Right cardiac atrium (tissue), 5 donors: ENCODE data around the gene ENTPD8. TPM values are rescaled to one million over a fixed set of nuclear protein-coding genes. Genes with fewer than 3 reads are reported as not detected.

Experiments used
- ATAC-seq, 2 donors: fragments of 200-7000 bp; cut with Tn5 transposase; one replicate each; pipeline versions ENCODE4 v1.8.0 to v1.9.1; 2020; ENCODE audit warnings: moderate library complexity in 2 of 2, mild to moderate bottlenecking in 1 of 2
- DNase-seq, 3 donors: peaks; one replicate each; pipeline ENCODE4 v3.0.0-alpha.2; 2020
- H3K27ac ChIP-seq: one replicate; pipeline ENCODE4 v1.5.1; 2013; ENCODE audit warnings: mild to moderate bottlenecking, low read length, control low read depth, moderate library complexity
- H3K27me3 ChIP-seq: one replicate; pipeline ENCODE4 v1.6.1; 2013; ENCODE audit not compliant: control insufficient read depth, insufficient read depth
- H3K4me1 ChIP-seq: one replicate; pipeline ENCODE4 v1.6.1; 2013; ENCODE audit warnings: low read length; ENCODE audit not compliant: control insufficient read depth, insufficient read depth
- H3K4me3 ChIP-seq: one replicate; pipeline ENCODE4 v1.5.1; 2013; ENCODE audit warnings: low read length, control low read depth
- H3K9me3 ChIP-seq: one replicate; pipeline ENCODE4 v1.6.1; 2013; ENCODE audit warnings: low read length; ENCODE audit not compliant: control insufficient read depth
- WGBS: extraction: QIAGEN DNeasy Blood & Tissue Kit; methylation state at CpG from one replicate; pipeline ENCODE4 v1.1.7; 2013; 5-methylcytosine and 5-hydroxymethylcytosine counted together
- intact Hi-C, 4 donors: fragments of 100-400 bp; cut with DNase I; formaldehyde crosslinking; loops; one replicate each; pipeline versions ENCODE4 v1.11.0 to v1.14.0; 2022 to 2023
- polyA plus RNA-seq: library from polyadenylated mRNA; stranded (reverse); fragments of 200-250 nt; gene quantifications from one replicate; pipeline ENCODE4 v1.2.3, GENCODE V29; 2013
- total RNA-seq, 4 donors: library from RNA; stranded (reverse); fragmentation: NEBNext Ultra II Directional; extraction: Animal tissue kit (Norgen Biotek cat#: 25700); gene quantifications; one replicate each; pipeline ENCODE4 v1.2.1, GENCODE V29; 2021
- donor health status: healthy with polysubstance abuse.
- donor health status: DM: no; HTN: yes; CAD: no.
- donor health status: DM: no; HTN: no; CAD: no.
- donor health status: DM: no; HTN: yes; CAD: no; lungs with severe emphysema.
- donor health status: DM: yes; HTN: yes; CAD: no.

ENTPD8 gene
- total and polyA plus RNA-seq, 5 donors: not detected

DNA sequence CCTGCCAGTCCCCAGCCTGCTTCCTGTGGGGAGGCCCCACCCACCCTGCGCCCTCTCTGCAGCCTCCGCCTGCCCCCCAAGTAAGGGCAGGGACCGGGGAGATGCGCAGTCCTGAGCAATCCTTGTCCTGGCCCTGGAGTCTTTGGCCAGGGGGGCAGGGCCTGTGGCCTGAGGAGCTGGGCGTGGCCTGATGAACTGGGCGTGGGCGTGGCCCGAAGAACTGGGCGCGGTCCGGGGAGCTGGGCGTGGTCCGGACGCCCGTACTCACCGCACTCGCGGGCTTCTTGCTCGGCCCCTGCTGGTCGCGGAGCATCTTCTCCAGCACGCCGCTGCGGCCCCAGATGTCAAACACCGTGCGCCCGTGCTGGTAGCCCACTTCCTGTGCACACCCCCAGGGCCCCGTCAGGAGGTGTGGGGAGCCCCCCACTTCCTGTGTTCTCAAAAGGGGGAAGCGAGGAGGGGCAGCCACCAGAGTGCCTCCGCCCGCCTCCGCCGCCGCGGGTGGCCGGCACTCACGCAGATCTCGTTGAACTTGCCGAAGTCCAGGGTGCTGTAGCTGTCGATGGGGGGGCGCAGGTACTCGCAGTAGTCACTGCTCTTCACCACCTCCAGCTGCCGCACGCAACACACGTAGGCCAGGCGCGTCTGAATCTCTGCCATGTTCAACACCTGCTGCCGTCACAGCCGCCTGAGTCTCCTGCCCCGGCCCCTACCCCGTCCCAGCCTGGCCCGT, 20.7 kb upstream of the ENTPD8 start:
- intact Hi-C loops: no loop called here
- ATAC-seq: peak in 1 of 2 donors; percentile 8
- H3K27me3 ChIP-seq: no peaks in the 10 kb centered on the region

GRCh38 chr9:137461316-137461662, 20.1 kb upstream of the ENTPD8 start:
- H3K4me1 ChIP-seq: no peaks in the 10 kb centered on the region
- ATAC-seq: no peak
- H3K27ac ChIP-seq: no peak overlapping the region
- DNase-seq: peak in 2 of 3 donors; percentile 17 to 65
- H3K27me3 ChIP-seq: no peaks in the 10 kb centered on the region
- no peaks in the 10 kb centered on the region for H3K9me3 ChIP-seq
- WGBS: 95% methylated on average over 21 of the region's 21 CpGs
- no peak overlapping the region for H3K4me3 ChIP-seq
- intact Hi-C loops: no loop called here

More for the DNA sequence above, 20.7 kb upstream of the ENTPD8 start:
- DNase-seq: peak; percentile 60 to 85 (median 82)
- 71% methylated on average over 52 of the region's 52 CpGs for WGBS
- H3K4me3 ChIP-seq: no peak overlapping the region
- H3K4me1 ChIP-seq: no peaks in the 10 kb centered on the region
- no peaks in the 10 kb centered on the region for H3K9me3 ChIP-seq
- no peak overlapping the region for H3K27ac ChIP-seq

DNA sequence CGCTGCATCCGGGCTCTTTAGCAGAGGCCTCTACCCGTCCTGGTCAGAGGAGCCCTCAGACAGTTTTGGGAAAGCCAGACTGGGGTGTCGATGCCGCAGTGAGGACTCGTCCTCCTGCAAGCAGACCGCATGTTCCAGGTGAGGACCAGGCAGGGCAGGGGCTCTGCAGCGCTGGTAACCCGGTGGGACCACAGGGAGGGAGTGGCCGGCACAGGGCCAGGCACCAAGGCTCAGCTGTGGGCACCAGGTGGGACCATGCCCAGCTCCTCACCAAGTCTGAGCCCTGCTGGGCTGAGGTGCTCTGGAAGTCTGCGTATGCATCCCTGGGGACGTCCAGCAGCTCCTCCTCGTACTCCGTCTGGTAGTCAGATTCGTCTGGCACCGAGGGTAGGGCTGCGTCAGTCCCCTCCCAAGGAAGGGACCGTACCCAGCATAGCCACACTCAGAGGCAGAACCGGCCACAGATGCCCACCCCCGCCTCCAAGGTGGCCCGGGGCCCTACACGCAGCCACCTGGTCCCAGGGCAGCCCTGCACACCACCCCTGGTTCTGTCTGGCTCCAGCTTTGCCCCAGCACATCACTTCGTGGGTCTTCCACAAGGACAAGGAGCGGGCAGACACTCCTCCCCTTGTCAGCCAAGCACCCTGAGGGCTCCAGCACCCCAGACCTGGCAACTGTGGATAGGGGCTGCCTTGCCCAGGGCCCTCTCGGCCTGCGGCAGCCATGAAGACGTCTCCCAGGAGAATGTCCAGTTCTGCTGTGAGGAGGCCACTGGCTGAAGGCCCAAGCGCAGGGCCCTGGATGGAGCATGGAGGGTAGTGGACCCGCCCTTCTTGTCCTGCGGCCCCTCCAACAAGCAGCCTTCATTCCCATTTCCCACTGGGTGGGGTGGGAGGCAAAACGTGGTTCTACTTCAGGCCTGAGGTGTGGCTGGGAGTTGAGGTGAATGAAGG, 19.5 kb upstream of the ENTPD8 start:
- intact Hi-C loops: no loop called here
- WGBS: 94% methylated on average over 31 of the region's 31 CpGs

GRCh38 chr9:137459601-137460362, 18.6 kb upstream of the ENTPD8 start:
- ATAC-seq: peak; percentile 1

More for the DNA sequence above, 19.5 kb upstream of the ENTPD8 start:
- H3K9me3 ChIP-seq: no peaks in the 10 kb centered on the region
- DNase-seq: peak; percentile 17 to 60 (median 42)
- no peak for ATAC-seq
- no peaks in the 10 kb centered on the region for H3K27me3 ChIP-seq
- no peaks in the 10 kb centered on the region for H3K4me1 ChIP-seq
- no peak overlapping the region for H3K27ac ChIP-seq
- no peak overlapping the region for H3K4me3 ChIP-seq

GRCh38 chr9:137459152-137459600, 18.0 kb upstream of the ENTPD8 start, which contains the start of gene NSMF:
NSMF (minus strand) TSS chr9:137459334; CDS start chr9:137459102, 232 bp downstream.
- DNase-seq: peak; percentile 95 to 98 (median 98)
- Histone ChIP-seq H3K4me1 (no peaks in the 10 kb centered on the region), H3K9me3 (no peaks in the 10 kb centered on the region), H3K27ac (peak within 1 kb of the TSS; percentile 24), H3K4me3 (peak within 1 kb of the TSS; percentile 64), H3K27me3 (no peaks in the 10 kb centered on the region)
- under 1% methylated on average over 62 of the region's 62 CpGs for WGBS
- ATAC-seq: peak; percentile 82 to 87
- intact Hi-C loops: no loop called here

More at GRCh38 chr9:137459601-137460362, 18.6 kb upstream of the ENTPD8 start:
- H3K27me3 ChIP-seq: no peaks in the 10 kb centered on the region
- no peaks in the 10 kb centered on the region for H3K9me3 ChIP-seq
- H3K27ac ChIP-seq: peak overlapping the region; percentile 24
- intact Hi-C loops: no loop called here
- WGBS: 50% methylated on average over 15 of the region's 15 CpGs
- H3K4me3 ChIP-seq: peak overlapping the region; percentile 64
- DNase-seq: peak in 2 of 3 donors; percentile 14 to 59
- H3K4me1 ChIP-seq: no peaks in the 10 kb centered on the region

DNA sequence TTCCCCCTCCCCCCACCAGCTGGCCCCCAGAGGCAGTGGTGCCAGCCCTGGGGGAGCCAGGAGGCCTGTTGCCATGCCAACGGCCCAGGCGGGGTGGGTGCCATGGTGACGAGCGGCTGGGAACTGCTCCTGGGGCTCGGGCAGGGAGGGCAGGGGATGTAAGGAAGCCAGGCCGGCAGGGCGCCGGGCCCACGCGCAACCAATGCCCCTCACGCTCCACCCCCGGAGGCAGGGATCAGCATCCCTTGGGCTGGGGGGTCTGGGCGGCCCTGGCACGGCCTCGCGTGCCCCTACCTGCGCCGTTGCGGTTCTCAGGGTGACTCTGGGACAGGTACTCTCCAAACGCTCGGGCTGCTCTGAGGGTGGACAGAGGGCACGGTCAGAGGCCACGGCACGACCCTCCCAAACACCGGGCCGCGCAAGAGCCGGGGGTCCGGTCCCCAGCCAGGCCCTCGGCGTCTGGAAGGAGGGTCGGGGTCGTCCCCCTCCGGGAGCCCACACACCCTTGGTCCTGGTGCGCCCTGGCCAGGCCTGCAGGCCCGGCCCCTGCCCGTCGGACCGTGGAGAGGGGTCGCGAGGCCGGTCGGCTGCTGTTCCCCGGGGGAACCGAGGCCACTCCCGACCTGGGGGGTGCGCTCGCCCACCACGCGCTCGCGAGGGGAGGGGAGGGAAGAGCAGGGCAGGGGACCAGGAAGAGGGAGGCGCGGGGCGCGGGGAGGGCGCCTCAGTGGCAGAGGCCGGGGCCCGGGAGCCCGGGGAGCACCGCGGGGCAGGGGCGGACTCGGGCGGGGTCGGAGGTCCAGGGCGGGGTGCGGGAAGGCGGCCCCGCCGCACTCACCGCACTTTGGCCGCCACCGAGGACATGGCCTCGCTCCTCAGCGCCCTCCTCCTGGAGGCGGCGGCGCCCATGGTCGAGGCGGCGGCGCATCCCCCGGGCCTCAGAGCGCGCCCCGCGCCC, 17.3 kb upstream of the ENTPD8 start:
- 18% methylated on average over 88 of the region's 88 CpGs for WGBS
- no peaks in the 10 kb centered on the region for H3K27me3 ChIP-seq
- DNase-seq (peak; percentile 39 to 77 (median 77)), ATAC-seq (no peak)
- H3K27ac ChIP-seq: no peak overlapping the region
- H3K9me3 ChIP-seq: no peaks in the 10 kb centered on the region
- intact Hi-C loops: no loop called here
- H3K4me1 ChIP-seq: no peaks in the 10 kb centered on the region
- H3K4me3 ChIP-seq: peak overlapping the region; percentile 64

DNA sequence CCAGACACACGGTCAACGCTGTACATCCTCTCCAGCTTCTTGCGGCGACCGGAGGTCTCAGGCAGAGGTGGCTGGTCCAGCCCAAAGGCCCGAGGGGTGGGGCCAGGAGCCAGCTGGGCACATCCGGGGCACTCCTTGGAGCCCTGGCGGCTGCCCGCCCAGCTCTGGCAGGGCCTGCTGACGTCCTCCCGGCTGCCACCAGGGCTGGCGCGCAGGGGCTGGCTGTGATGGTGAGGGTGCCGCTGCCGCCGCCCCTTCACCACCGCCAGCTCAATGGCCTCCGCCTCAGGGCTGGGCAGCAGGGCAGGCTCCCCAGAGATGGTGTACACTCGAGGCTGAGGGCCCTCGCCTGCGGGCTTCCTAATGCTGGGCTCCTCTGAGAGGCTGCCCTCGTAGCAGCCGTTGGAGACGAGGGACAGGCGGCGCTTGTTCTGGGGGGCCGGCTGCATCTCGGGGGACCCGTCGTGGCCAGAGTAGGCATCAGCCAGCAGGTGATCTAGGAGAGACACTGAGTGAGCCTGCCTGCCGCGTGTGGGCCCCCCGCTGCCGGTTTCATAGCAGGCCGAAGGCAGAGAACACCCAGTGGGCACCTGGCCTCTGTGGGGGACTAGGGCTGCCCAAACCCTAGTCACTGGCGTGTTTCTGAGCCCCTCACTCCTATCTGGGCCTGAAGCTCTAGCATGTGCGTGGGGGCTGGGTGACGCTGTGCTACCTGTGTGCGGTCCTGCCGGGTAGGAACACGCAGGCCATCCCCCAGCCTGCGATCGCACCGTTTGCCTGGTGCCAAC, 16.4 kb upstream of the ENTPD8 start:
- DNase-seq (peak in 2 of 3 donors; percentile 71 to 72), ATAC-seq (no peak)
- H3K4me3 ChIP-seq: no peak overlapping the region
- WGBS: 94% methylated on average over 44 of the region's 44 CpGs
- H3K4me1 ChIP-seq: no peaks in the 10 kb centered on the region
- no peak overlapping the region for H3K27ac ChIP-seq
- no peaks in the 10 kb centered on the region for H3K27me3 ChIP-seq
- intact Hi-C loops: no loop called here
- H3K9me3 ChIP-seq: no peaks in the 10 kb centered on the region

DNA sequence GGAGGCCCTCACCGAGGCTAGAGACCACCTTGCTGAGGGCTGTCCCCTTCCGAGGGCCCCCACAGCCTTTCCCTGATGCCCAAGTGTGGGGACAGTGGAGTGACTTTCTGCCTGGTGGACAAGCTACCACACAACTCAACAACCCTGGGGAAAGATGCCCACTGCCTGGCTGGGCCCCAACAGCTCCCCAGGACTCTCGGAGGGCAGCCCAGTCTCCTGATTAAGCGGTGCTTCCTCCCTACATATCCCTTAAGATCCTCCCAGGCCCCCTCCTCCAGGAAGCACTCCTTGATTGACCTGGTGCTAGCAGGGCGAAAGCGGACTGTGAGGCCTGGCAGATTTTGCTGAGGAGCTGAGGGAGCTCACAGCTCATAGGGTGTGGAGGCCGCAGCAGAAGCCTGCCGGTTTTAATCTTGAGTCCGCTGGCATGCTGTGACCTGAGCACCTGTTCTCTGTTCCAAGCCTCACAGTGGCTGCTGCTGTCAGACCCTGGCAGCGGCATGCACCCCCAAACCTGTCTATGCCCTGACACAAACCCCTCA, 15.8 kb upstream of the ENTPD8 start:
- DNase-seq: peak; percentile 25 to 55 (median 39)
- H3K27ac ChIP-seq: no peak overlapping the region
- H3K27me3 ChIP-seq: no peaks in the 10 kb centered on the region
- ATAC-seq: no peak
- H3K9me3 ChIP-seq: no peaks in the 10 kb centered on the region
- intact Hi-C loops: no loop called here
- 94% methylated on average over 10 of the region's 10 CpGs for WGBS
- no peaks in the 10 kb centered on the region for H3K4me1 ChIP-seq
- H3K4me3 ChIP-seq: no peak overlapping the region
